Suprapubic skin (tissue), 3 donors: ENCODE measurements around the gene SERPINI1.

ENCODE experiments used
- CTCF ChIP-seq, 2 donors: fragments of 200-600 bp in 1 of 2; fragments of 450-650 bp in 1 of 2; sonication (generic) in 1 of 2; IDR thresholded peaks; one replicate each; pipeline ENCODE4 v1.5.1; 2016 to 2019; ENCODE audit warnings: antibody characterized with exemption in 2 of 2, mild to moderate bottlenecking in 1 of 2, moderate library complexity in 1 of 2
- EP300 ChIP-seq: sonication (generic); formaldehyde crosslinking; IDR thresholded peaks from one replicate; pipeline ENCODE4 v1.6.1; 2017; ENCODE audit warnings: antibody characterized with exemption
- POLR2A ChIP-seq, 2 donors: fragments of 450-650 bp; IDR thresholded peaks; one replicate each; pipeline ENCODE4 v1.6.1; 2017; ENCODE audit warnings: antibody characterized with exemption in 2 of 2, mild to moderate bottlenecking in 2 of 2, moderate library complexity in 2 of 2

GRCh38 chr3:167736264-167736787 is 805 bp downstream of the SERPINI1 start:
- TF ChIP-seq CTCF (IDR thresholded peaks at IDR 0.05), result no peak
- no peak for TF ChIP-seq EP300
- no peak for TF ChIP-seq POLR2A (IDR thresholded peaks at IDR 0.05)
